ENCODE data around the gene NEDD4. TPM values are rescaled to one million over a fixed set of nuclear protein-coding genes. Genes with fewer than 3 reads are reported as not detected.

NEDD4 gene
- total RNA-seq, 2 donors from 2014 or later, result 14.5 to 15.3 TPM

GRCh38 chr15:55778932-55779331, 214.5 kb downstream of the NEDD4 start:
- Histone ChIP-seq H3K4me3 (no peak overlapping the region), H3K27ac (no peak overlapping the region), H3K4me1 (no peaks in the 10 kb centered on the region), H3K36me3 (no peaks in the 10 kb centered on the region), H3K9me3 (no peaks in the 10 kb centered on the region), H3K9ac (ENCODE audit: low read depth in 2 of 2, low read length in 2 of 2) (no peak overlapping the region), H3K27me3 (no peaks in the 10 kb centered on the region)
- intact Hi-C loops (cut with DNase I), result no loop called here
- no peak for TF ChIP-seq CTCF (IDR thresholded peaks at IDR 0.05)
- no peak for DNase-seq
